ENCODE data around the gene CHD2. TPM values are rescaled to one million over a fixed set of nuclear protein-coding genes. Genes with fewer than 3 reads are reported as not detected.

CHD2 gene
- total RNA-seq, 1 experiment from 2014 or later: 120 TPM

- Histone ChIP-seq H3K27ac (no peak overlapping the region), H3K9me2 (ENCODE audit: insufficient read depth) (no peaks in the 10 kb centered on the region), H4K20me1 (ENCODE audit: insufficient read depth) (no peaks in the 10 kb centered on the region), H3F3A (ENCODE audit: insufficient read depth, low read depth) (peaks cover 7% of the 10 kb centered on the region), H3K4me3 (no peak overlapping the region), H2AFZ (no peak overlapping the region), H3K36me3 (ENCODE audit: low read depth) (no peaks in the 10 kb centered on the region), H3K27me3 (ENCODE audit: insufficient read depth, low read depth) (no peaks in the 10 kb centered on the region), H3K9me3 (ENCODE audit: insufficient read depth, low read depth) (no peaks in the 10 kb centered on the region), H3K79me2 (ENCODE audit: low read depth) (no peaks in the 10 kb centered on the region), H3K4me2 (no peak overlapping the region), H3K4me1 (replicated peaks; ENCODE audit: insufficient read depth) (peaks cover 18% of the 10 kb centered on the region)
- POLR2A ChIA-PET (ENCODE audit: unreplicated experiment): no interaction called here
- CTCF ChIA-PET: no interaction called here
- BruUV-seq (replicated peaks): no TSS peak
- TF ChIP-seq EZH2 (IDR thresholded peaks at IDR 0.05; ENCODE audit: low read depth) (no peak), CTCF (conservative IDR thresholded peaks at IDR 0.05) (no peak)
- intact Hi-C loops (cut with micrococcal nuclease; ENCODE audit: unreplicated experiment): no loop called here
- DNase-seq: no peak
These were observed 157.5 kb downstream of the CHD2 start for GRCh38 chr15:93057618-93058017.

- Histone ChIP-seq H3K4me3 (no peak overlapping the region), H3K4me1 (replicated peaks; ENCODE audit: insufficient read depth) (peaks cover 23% of the 10 kb centered on the region), H3F3A (ENCODE audit: insufficient read depth, low read depth) (peaks cover 12% of the 10 kb centered on the region), H3K79me2 (ENCODE audit: low read depth) (no peaks in the 10 kb centered on the region), H3K27me3 (ENCODE audit: insufficient read depth, low read depth) (no peaks in the 10 kb centered on the region), H3K9me3 (ENCODE audit: insufficient read depth, low read depth) (no peaks in the 10 kb centered on the region), H4K20me1 (ENCODE audit: insufficient read depth) (no peaks in the 10 kb centered on the region), H2AFZ (no peak overlapping the region), H3K36me3 (ENCODE audit: low read depth) (no peaks in the 10 kb centered on the region), H3K9me2 (ENCODE audit: insufficient read depth) (no peaks in the 10 kb centered on the region), H3K27ac (no peak overlapping the region), H3K4me2 (no peak overlapping the region)
- POLR2A ChIA-PET (ENCODE audit: unreplicated experiment): no interaction called here
- no peak for TF ChIP-seq EZH2 (IDR thresholded peaks at IDR 0.05; ENCODE audit: low read depth)
- TF ChIP-seq CTCF (conservative IDR thresholded peaks at IDR 0.05): no peak
- intact Hi-C loops (cut with micrococcal nuclease; ENCODE audit: unreplicated experiment): no loop called here
- CTCF ChIA-PET: no interaction called here
- no TSS peak for BruUV-seq (replicated peaks)
- DNase-seq: no peak
These were observed 158.0 kb downstream of the CHD2 start for GRCh38 chr15:93058128-93058527.

- Histone ChIP-seq H3K4me3 (no peak overlapping the region), H3K27me3 (ENCODE audit: insufficient read depth, low read depth) (no peaks in the 10 kb centered on the region), H3K4me1 (replicated peaks; ENCODE audit: insufficient read depth) (peaks cover 31% of the 10 kb centered on the region), H3K4me2 (no peak overlapping the region), H3F3A (ENCODE audit: insufficient read depth, low read depth) (peaks cover 13% of the 10 kb centered on the region), H2AFZ (no peak overlapping the region), H4K20me1 (ENCODE audit: insufficient read depth) (no peaks in the 10 kb centered on the region), H3K9me2 (ENCODE audit: insufficient read depth) (no peaks in the 10 kb centered on the region), H3K27ac (no peak overlapping the region), H3K36me3 (ENCODE audit: low read depth) (no peaks in the 10 kb centered on the region), H3K9me3 (ENCODE audit: insufficient read depth, low read depth) (no peaks in the 10 kb centered on the region), H3K79me2 (ENCODE audit: low read depth) (no peaks in the 10 kb centered on the region)
- BruUV-seq (replicated peaks): no TSS peak
- CTCF ChIA-PET: no interaction called here
- intact Hi-C loops (cut with micrococcal nuclease; ENCODE audit: unreplicated experiment): no loop called here
- POLR2A ChIA-PET (ENCODE audit: unreplicated experiment): no interaction called here
- DNase-seq: no peak
- TF ChIP-seq EZH2 (IDR thresholded peaks at IDR 0.05; ENCODE audit: low read depth) (no peak), CTCF (conservative IDR thresholded peaks at IDR 0.05) (no peak)
These were observed 158.8 kb downstream of the CHD2 start for GRCh38 chr15:93058904-93059427.
